ENCODE results near the gene SIX6.
A peak's percentile ranks its signal among the peaks of the same experiment; 100 is the strongest.

SIX6 gene

GRCh38 chr14:60512973-60513571, 4.1 kb downstream of the SIX6 start:
- no peak for DNase-seq

- DNase-seq = no peak
Measured at GRCh38 chr14:60514378-60514740, 5.4 kb downstream of the SIX6 start.

- DNase-seq = peak in 13 of 51 donors; percentile 7 to 75 (median 54)
Measured at GRCh38 chr14:60514741-60515491, 6.0 kb downstream of the SIX6 start.

GRCh38 chr14:60515511-60516289, 6.8 kb downstream of the SIX6 start:
- DNase-seq = no peak

- no peak for DNase-seq
Measured at GRCh38 chr14:60532442-60532841, 23.5 kb downstream of the SIX6 start.

- DNase-seq = no peak
Measured at GRCh38 chr14:60537663-60538062, 28.7 kb downstream of the SIX6 start.

GRCh38 chr14:60544659-60545058, 35.7 kb downstream of the SIX6 start:
- DNase-seq = no peak

GRCh38 chr14:60553808-60554207, 44.9 kb downstream of the SIX6 start:
- DNase-seq = no peak

GRCh38 chr14:60561845-60562746, 53.1 kb downstream of the SIX6 start:
- DNase-seq = peak in 35 of 51 donors; percentile 1 to 52 (median 18)
